ENCODE measurements around the gene TBC1D1.

Gene TBC1D1

GRCh38 chr4:37981425-37981824, 90.5 kb downstream of the TBC1D1 start:
- no peak overlapping the region for H3K4me3 Mint-ChIP-seq
- no peaks in the 10 kb centered on the region for H3K9me3 Mint-ChIP-seq
- no peaks in the 10 kb centered on the region for H3K27me3 Mint-ChIP-seq
- H3K4me1 Mint-ChIP-seq (ENCODE audit: low read depth), result peaks cover 60% of the 10 kb centered on the region
- peak overlapping the region; percentile 26 for H3K27ac Mint-ChIP-seq
- peaks cover 17% of the 10 kb centered on the region for H3K36me3 Mint-ChIP-seq (ENCODE audit: low read depth)

- Mint-ChIP-seq H3K4me3 (no peak overlapping the region), H3K4me1 (ENCODE audit: low read depth) (peaks cover 57% of the 10 kb centered on the region), H3K9me3 (no peaks in the 10 kb centered on the region), H3K27ac (no peak overlapping the region), H3K36me3 (ENCODE audit: low read depth) (peaks cover 17% of the 10 kb centered on the region), H3K27me3 (no peaks in the 10 kb centered on the region)
Observed at GRCh38 chr4:37981844-37982720, 91.2 kb downstream of the TBC1D1 start.

- Mint-ChIP-seq H3K4me3 (no peak overlapping the region), H3K27ac (no peak overlapping the region), H3K36me3 (ENCODE audit: low read depth) (peaks cover 22% of the 10 kb centered on the region), H3K9me3 (no peaks in the 10 kb centered on the region), H3K4me1 (ENCODE audit: low read depth) (peaks cover 57% of the 10 kb centered on the region), H3K27me3 (no peaks in the 10 kb centered on the region)
Observed at GRCh38 chr4:37982736-37983135, 91.9 kb downstream of the TBC1D1 start.

- no peaks in the 10 kb centered on the region for H3K9me3 Mint-ChIP-seq
- no peaks in the 10 kb centered on the region for H3K27me3 Mint-ChIP-seq
- H3K27ac Mint-ChIP-seq, result no peak overlapping the region
- H3K4me1 Mint-ChIP-seq (ENCODE audit: low read depth), result peaks cover 48% of the 10 kb centered on the region
- H3K36me3 Mint-ChIP-seq (ENCODE audit: low read depth), result peaks cover 31% of the 10 kb centered on the region
- H3K4me3 Mint-ChIP-seq, result no peak overlapping the region
Observed at GRCh38 chr4:37983951-37984350, 93.1 kb downstream of the TBC1D1 start.

GRCh38 chr4:37985730-37986275, 94.9 kb downstream of the TBC1D1 start:
- peaks cover 39% of the 10 kb centered on the region for H3K4me1 Mint-ChIP-seq (ENCODE audit: low read depth)
- peaks cover 21% of the 10 kb centered on the region for H3K36me3 Mint-ChIP-seq (ENCODE audit: low read depth)
- H3K4me3 Mint-ChIP-seq, result no peak overlapping the region
- H3K27me3 Mint-ChIP-seq, result no peaks in the 10 kb centered on the region
- H3K27ac Mint-ChIP-seq, result no peak overlapping the region
- H3K9me3 Mint-ChIP-seq, result no peaks in the 10 kb centered on the region

GRCh38 chr4:37988670-37989069, 97.8 kb downstream of the TBC1D1 start:
- no peaks in the 10 kb centered on the region for H3K27me3 Mint-ChIP-seq
- no peaks in the 10 kb centered on the region for H3K9me3 Mint-ChIP-seq
- H3K4me1 Mint-ChIP-seq (ENCODE audit: low read depth), result peaks cover 28% of the 10 kb centered on the region
- no peak overlapping the region for H3K4me3 Mint-ChIP-seq
- no peak overlapping the region for H3K27ac Mint-ChIP-seq
- H3K36me3 Mint-ChIP-seq (ENCODE audit: low read depth), result peaks cover 21% of the 10 kb centered on the region

GRCh38 chr4:37989398-37990260, 98.7 kb downstream of the TBC1D1 start:
- H3K27me3 Mint-ChIP-seq, result no peaks in the 10 kb centered on the region
- peak overlapping the region; percentile 61 for H3K27ac Mint-ChIP-seq
- peaks cover 21% of the 10 kb centered on the region for H3K36me3 Mint-ChIP-seq (ENCODE audit: low read depth)
- H3K4me1 Mint-ChIP-seq (ENCODE audit: low read depth), result peaks cover 32% of the 10 kb centered on the region
- H3K4me3 Mint-ChIP-seq, result no peak overlapping the region
- no peaks in the 10 kb centered on the region for H3K9me3 Mint-ChIP-seq

GRCh38 chr4:37990731-37991245, 99.9 kb downstream of the TBC1D1 start:
- no peaks in the 10 kb centered on the region for H3K9me3 Mint-ChIP-seq
- no peaks in the 10 kb centered on the region for H3K27me3 Mint-ChIP-seq
- peaks cover 38% of the 10 kb centered on the region for H3K4me1 Mint-ChIP-seq (ENCODE audit: low read depth)
- no peak overlapping the region for H3K27ac Mint-ChIP-seq
- no peak overlapping the region for H3K4me3 Mint-ChIP-seq
- H3K36me3 Mint-ChIP-seq (ENCODE audit: low read depth), result peaks cover 17% of the 10 kb centered on the region

GRCh38 chr4:37991623-37992410, 100.9 kb downstream of the TBC1D1 start:
- H3K27ac Mint-ChIP-seq, result peak overlapping the region; percentile 9
- no peak overlapping the region for H3K4me3 Mint-ChIP-seq
- H3K27me3 Mint-ChIP-seq, result no peaks in the 10 kb centered on the region
- peaks cover 41% of the 10 kb centered on the region for H3K4me1 Mint-ChIP-seq (ENCODE audit: low read depth)
- peaks cover 15% of the 10 kb centered on the region for H3K36me3 Mint-ChIP-seq (ENCODE audit: low read depth)
- H3K9me3 Mint-ChIP-seq, result no peaks in the 10 kb centered on the region

GRCh38 chr4:37993806-37994205, 102.9 kb downstream of the TBC1D1 start:
- Mint-ChIP-seq H3K27ac (no peak overlapping the region), H3K4me3 (no peak overlapping the region), H3K4me1 (ENCODE audit: low read depth) (peaks cover 55% of the 10 kb centered on the region), H3K9me3 (no peaks in the 10 kb centered on the region), H3K36me3 (ENCODE audit: low read depth) (peaks cover 1% of the 10 kb centered on the region), H3K27me3 (no peaks in the 10 kb centered on the region)

GRCh38 chr4:37994569-37994968, 103.7 kb downstream of the TBC1D1 start:
- H3K36me3 Mint-ChIP-seq (ENCODE audit: low read depth), result peaks cover 5% of the 10 kb centered on the region
- H3K4me1 Mint-ChIP-seq (ENCODE audit: low read depth), result peaks cover 57% of the 10 kb centered on the region
- H3K4me3 Mint-ChIP-seq, result no peak overlapping the region
- no peaks in the 10 kb centered on the region for H3K27me3 Mint-ChIP-seq
- H3K9me3 Mint-ChIP-seq, result no peaks in the 10 kb centered on the region
- H3K27ac Mint-ChIP-seq, result peak overlapping the region; percentile 6

- H3K9me3 Mint-ChIP-seq, result no peaks in the 10 kb centered on the region
- H3K27me3 Mint-ChIP-seq, result no peaks in the 10 kb centered on the region
- peaks cover 59% of the 10 kb centered on the region for H3K4me1 Mint-ChIP-seq (ENCODE audit: low read depth)
- H3K4me3 Mint-ChIP-seq, result no peak overlapping the region
- H3K36me3 Mint-ChIP-seq (ENCODE audit: low read depth), result peaks cover 8% of the 10 kb centered on the region
- H3K27ac Mint-ChIP-seq, result no peak overlapping the region
Observed at GRCh38 chr4:37995299-37995821, 104.5 kb downstream of the TBC1D1 start.

GRCh38 chr4:37995981-37996775, 105.3 kb downstream of the TBC1D1 start:
- Mint-ChIP-seq H3K9me3 (no peaks in the 10 kb centered on the region), H3K36me3 (ENCODE audit: low read depth) (peaks cover 8% of the 10 kb centered on the region), H3K4me3 (no peak overlapping the region), H3K27ac (no peak overlapping the region), H3K4me1 (ENCODE audit: low read depth) (peaks cover 59% of the 10 kb centered on the region), H3K27me3 (no peaks in the 10 kb centered on the region)
